GM19372 (cell line): ENCODE data around the gene CENPW.

Experiments
- ATAC-seq: cut with Tn5 transposase; IDR thresholded peaks from one replicate; pipeline ENCODE4 v1.9.1; 2021; ENCODE audit warnings: mild to moderate bottlenecking, low read depth, moderate library complexity; ENCODE audit not compliant: unreplicated experiment

CENPW gene

DNA sequence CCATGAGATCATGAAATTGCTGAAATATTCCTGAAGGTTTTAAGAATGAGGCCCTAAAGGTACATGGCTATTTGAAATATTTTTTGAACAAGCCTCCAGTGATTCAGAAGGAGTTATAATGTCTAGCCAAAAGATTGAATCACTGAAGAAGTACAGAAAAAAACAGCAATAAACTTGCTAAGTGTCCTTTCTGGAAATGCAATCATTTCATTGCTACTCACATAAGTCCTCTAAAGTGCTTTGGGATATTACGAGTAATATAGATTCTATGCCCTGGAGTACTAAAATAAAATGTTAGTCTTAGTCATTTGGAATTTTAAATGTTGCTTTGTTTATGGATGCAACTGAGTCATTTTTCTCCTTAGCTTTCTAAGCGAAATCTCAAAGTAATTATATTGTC, 32.7 kb downstream of the CENPW start:
- ATAC-seq: no peak

DNA sequence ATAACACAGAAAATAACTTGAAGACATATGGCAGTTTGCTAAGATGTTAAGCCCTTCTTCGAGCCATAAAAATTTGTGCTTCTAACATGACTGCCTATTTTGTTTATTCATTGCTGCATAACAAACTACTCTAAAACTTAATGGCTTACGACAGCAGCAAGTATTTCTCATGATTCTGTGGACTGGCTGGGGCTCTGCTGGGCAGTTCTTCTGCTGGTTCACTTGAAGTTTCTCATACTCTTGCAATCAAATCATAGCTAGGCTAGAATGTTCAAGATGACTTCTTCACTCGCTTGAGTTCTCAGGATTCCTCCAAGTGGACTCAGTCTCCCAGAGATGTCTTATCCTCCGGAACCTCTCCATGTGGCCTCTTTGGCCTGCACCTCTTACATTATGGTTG, 33.4 kb downstream of the CENPW start:
- no peak for ATAC-seq

DNA sequence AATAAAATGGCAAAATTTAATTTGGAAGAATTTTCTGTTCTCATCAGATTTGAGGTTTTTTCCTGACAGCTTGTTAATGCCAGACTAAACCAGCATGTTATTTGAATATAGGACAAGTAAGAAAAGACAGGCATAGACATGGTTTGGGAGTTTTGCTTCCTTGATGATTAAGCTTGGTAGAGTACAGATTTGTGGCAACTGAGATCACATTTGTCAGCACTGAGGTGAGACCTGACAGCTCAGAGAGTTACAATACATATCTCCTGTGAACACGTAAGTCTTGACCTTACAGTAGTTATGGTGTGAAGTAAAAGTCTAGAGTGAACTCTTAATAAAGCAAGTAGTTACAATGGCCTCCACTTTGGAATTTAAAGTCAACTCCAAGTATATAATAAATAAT, 34.5 kb downstream of the CENPW start:
- no peak for ATAC-seq

DNA sequence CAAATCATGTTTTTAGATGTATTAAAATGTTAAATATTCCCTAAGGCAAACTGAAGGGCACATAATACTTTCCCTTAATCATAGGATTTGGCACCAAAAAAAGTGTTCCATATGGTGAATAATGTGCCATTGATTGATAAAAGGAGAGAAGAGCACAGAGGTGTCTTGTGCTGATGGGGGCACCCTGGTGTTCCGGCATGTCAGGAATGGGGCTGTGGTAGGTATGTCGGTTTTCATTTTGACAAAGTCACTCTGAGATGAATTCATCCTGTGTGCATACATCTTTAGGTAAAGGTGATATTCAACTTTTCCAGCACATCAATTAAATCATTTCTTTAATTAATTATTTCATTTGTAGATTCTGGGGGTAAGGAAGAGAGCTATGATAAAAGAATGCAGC, 36.8 kb downstream of the CENPW start:
- no peak for ATAC-seq

DNA sequence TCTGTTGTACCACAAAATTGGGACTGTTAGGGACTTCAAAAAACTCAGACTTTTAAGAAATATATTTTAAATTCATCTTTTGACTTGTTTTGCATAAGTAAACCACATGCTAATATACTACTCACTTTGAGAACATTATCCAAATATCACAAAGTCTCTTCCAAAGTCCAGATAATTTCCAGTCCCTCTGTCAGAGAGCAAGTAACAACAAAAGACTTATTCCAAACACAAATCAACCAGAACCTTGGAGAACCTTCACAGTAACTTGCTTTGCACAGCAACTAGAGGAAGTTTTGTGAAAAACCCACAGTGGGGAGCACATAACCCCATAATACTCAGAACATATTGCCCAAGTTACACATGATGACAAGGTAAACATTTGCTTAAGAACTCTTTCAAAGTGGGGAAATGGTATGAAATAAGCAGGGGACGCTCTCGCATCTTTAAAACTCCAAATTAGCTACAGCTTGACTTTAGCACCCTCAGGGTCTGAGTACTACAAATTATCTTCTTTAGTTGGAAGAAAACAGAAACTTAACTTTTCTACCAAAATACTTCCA, 37.8 kb downstream of the CENPW start:
- ATAC-seq: no peak

DNA sequence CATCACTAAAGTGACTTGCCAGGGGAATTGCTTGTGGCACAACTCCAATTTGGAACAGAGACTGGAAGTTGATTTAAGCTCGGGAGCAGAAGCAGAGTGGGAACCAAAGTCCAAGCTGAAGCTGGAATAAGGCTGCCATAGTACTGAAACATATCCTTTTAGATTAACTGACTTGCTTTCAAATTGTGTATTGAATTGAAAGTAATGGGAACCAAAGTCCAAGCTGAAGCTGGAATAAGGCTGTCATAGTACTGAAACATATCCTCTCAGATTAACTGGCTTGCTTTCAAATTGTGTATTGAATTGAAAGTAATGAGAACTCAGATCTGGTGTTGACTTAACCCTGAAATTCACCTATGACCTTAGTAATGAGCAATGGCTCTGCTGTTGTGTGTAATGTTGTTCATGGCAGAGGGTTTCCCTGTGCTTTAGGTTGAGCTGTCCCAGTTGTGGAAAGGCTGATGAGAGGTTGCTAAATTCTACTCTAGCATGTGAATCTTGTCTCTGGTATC, 40.2 kb downstream of the CENPW start:
- no peak for ATAC-seq

DNA sequence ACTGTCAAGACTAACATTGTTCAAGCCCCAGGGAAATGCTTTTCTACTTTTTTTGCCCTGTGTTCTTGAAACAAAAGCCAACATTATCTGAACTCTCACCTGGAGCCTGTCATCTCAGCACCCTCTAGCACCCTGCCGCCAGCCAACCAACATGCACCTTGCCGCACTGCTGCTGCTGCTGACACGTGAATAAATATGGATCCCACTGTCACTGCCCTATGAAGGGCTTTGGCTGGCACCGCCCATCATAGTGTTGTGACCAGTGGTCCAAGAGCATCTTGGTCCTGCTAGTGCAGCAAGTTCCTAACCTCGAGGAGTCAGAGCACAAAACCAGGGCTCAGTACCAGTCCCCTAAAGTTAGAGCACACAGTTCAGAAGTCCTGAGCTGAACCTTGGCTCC, 41.6 kb downstream of the CENPW start:
- ATAC-seq: no peak

DNA sequence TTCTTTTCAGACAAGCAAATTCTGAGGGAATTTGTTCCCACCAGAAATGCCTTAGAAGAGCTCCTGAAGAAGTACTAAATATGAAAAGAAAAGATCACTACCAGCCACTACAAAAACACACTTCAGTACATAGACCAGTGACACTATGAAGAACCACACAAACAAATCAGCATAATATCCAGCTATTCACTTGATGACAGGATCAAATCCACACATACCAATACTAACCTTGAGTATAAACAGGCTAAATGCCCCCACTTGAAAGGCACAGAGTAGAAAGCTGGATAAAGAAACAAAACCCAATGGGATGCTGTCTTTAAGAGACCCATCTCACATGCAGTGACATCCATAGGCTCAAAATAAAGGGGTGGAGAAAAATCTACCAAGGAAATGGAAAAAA, 43.3 kb downstream of the CENPW start:
- no peak for ATAC-seq

DNA sequence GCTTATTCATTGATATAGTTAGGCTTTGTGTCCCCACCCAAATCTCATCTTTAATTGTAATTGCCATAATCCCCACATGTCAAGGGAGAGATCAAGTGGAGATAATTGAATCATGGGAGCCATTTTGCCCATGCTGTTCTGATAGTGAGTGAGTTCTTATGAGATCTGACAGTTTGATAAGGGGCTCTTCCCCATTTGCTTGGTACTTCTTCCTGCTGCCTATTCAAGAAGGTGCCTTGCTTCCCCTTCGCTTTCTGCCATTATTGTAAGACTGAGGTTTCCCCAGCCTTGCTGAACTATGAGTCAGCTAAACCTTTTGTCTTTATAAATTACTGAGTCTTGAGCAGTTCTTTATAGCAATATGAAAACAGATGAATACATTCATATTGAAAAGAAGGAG, 45.6 kb downstream of the CENPW start:
- no peak for ATAC-seq

DNA sequence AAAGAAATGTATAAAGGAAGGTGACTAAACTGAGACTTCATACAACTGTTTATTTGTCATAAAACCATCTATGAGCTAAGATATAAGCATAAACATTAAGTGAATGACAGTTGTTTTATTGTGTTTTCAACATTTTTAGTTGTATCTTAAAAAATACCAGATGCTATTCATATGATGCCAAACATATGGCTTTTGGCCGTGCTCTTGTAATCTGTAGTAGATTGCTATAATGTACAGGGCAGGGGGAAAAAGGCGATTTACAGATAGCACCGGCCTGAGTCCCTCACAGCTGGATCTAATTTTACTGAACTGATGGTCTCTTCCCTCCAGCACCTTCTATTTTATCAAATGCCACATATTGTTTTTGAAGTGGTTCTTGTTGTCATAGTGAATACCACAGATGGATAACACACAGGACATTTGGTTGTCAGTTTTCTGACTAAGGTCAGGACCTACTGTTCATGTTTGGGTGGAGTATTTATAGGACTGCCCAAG, 48.2 kb downstream of the CENPW start:
- no peak for ATAC-seq

DNA sequence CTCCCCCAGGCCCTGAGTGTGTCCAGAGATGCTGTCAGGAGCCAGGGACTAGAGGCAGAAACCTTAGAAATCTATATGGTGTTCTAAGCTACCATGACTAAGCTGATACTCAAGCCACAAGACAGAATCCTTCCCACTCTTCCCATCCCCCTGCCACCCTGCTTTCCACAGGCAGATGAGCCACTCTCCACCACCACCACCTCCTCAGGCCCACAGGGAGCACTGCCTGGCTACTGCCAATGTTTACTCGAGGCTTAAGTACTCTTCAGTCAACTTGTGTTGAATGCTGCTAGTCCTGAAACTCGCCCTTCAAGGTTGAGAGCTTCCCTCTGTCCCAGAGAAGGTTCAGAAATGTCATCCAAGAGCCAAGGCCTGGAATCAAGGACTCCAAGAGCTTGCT, 56.2 kb downstream of the CENPW start:
- ATAC-seq: no peak
